ENCODE measurements around the gene DNLZ.

Gene DNLZ

DNA sequence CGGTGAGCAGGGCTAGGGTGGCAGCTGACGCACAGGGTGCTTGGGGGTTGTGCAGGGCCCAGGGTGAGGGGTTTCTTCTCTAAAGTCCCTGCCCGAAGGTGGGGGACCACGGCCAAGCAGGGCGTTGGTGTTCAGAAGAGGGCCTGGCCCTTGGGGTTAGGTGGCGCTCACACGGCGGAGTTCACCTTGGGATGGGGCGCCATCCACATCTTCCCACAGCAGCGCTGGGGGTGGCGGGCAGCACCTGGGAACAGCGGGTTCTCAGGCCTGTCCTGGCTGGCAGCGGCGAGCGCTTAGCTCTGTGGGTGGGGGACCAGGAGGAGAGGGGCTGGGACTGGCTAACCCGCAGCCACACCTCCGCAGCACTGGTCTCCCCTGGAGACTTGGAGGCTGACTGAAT lies 30.1 kb downstream of the DNLZ start:
- Histone ChIP-seq H3K79me2 (ENCODE audit: control insufficient read depth, low read length) (no peaks in the 10 kb centered on the region), H3K27ac (ENCODE audit: low read depth, low read length) (no peak overlapping the region), H3K9me2 (replicated peaks; ENCODE audit: control insufficient read depth, low read length) (no peaks in the 10 kb centered on the region), H3F3A (ENCODE audit: control insufficient read depth, insufficient read depth) (no peaks in the 10 kb centered on the region), H3K36me3 (ENCODE audit: control insufficient read depth, low read length) (no peaks in the 10 kb centered on the region), H3K27me3 (ENCODE audit: control insufficient read depth, low read length) (peaks cover 3% of the 10 kb centered on the region; the same call in 1 of the 2 replicates), H4K20me1 (ENCODE audit: control insufficient read depth, insufficient read depth, low read depth, low read length) (no peaks in the 10 kb centered on the region), H3K4me3 (ENCODE audit: low read length) (no peak overlapping the region), H3K9me3 (ENCODE audit: control insufficient read depth, insufficient read depth, low read length) (no peaks in the 10 kb centered on the region), H3K4me2 (ENCODE audit: low read length) (no peak overlapping the region), H3K4me1 (ENCODE audit: control insufficient read depth, low read length) (no peaks in the 10 kb centered on the region)
- no peak for TF ChIP-seq CTCF (IDR thresholded peaks at IDR 0.05; ENCODE audit: low read depth, low read length, poor library complexity, severe bottlenecking)

GRCh38 chr9:136333045-136333444 lies 30.5 kb downstream of the DNLZ start:
- Histone ChIP-seq H3K79me2 (ENCODE audit: control insufficient read depth, low read length) (no peaks in the 10 kb centered on the region), H3K4me3 (ENCODE audit: low read length) (no peak overlapping the region), H3F3A (ENCODE audit: control insufficient read depth, insufficient read depth) (no peaks in the 10 kb centered on the region), H4K20me1 (ENCODE audit: control insufficient read depth, insufficient read depth, low read depth, low read length) (no peaks in the 10 kb centered on the region), H3K9me3 (ENCODE audit: control insufficient read depth, insufficient read depth, low read length) (no peaks in the 10 kb centered on the region), H3K36me3 (ENCODE audit: control insufficient read depth, low read length) (no peaks in the 10 kb centered on the region), H3K4me1 (ENCODE audit: control insufficient read depth, low read length) (no peaks in the 10 kb centered on the region), H3K27ac (ENCODE audit: low read depth, low read length) (no peak overlapping the region), H3K9me2 (replicated peaks; ENCODE audit: control insufficient read depth, low read length) (no peaks in the 10 kb centered on the region), H3K4me2 (ENCODE audit: low read length) (no peak overlapping the region), H3K27me3 (ENCODE audit: control insufficient read depth, low read length) (peaks cover 7% of the 10 kb centered on the region)
- TF ChIP-seq EZH2phosphoT487 (IDR thresholded peaks at IDR 0.05; ENCODE audit: borderline replicate concordance, low read length) (no peak), CTCF (IDR thresholded peaks at IDR 0.05; ENCODE audit: low read depth, low read length, poor library complexity, severe bottlenecking) (no peak)

- no peak overlapping the region for H3K4me3 ChIP-seq (ENCODE audit: low read length)
- no peak overlapping the region for H3K4me2 ChIP-seq (ENCODE audit: low read length)
- H3K9me3 ChIP-seq (ENCODE audit: control insufficient read depth, insufficient read depth, low read length): no peaks in the 10 kb centered on the region
- no peaks in the 10 kb centered on the region for H3K9me2 ChIP-seq (replicated peaks; ENCODE audit: control insufficient read depth, low read length)
- peaks cover 9% of the 10 kb centered on the region for H3K27me3 ChIP-seq (ENCODE audit: control insufficient read depth, low read length)
- no peak overlapping the region for H3K27ac ChIP-seq (ENCODE audit: low read depth, low read length)
- no peaks in the 10 kb centered on the region for H3K36me3 ChIP-seq (ENCODE audit: control insufficient read depth, low read length)
- H4K20me1 ChIP-seq (ENCODE audit: control insufficient read depth, insufficient read depth, low read depth, low read length): no peaks in the 10 kb centered on the region
- TF ChIP-seq EZH2phosphoT487 (IDR thresholded peaks at IDR 0.05; ENCODE audit: borderline replicate concordance, low read length) (no peak), CTCF (IDR thresholded peaks at IDR 0.05; ENCODE audit: low read depth, low read length, poor library complexity, severe bottlenecking) (no peak)
- H3F3A ChIP-seq (ENCODE audit: control insufficient read depth, insufficient read depth): no peaks in the 10 kb centered on the region
- H3K79me2 ChIP-seq (ENCODE audit: control insufficient read depth, low read length): no peaks in the 10 kb centered on the region
- no peaks in the 10 kb centered on the region for H3K4me1 ChIP-seq (ENCODE audit: control insufficient read depth, low read length)
Measured at GRCh38 chr9:136332482-136332983, 31.0 kb downstream of the DNLZ start.
